HG02973 (cell line): ENCODE results near the gene SLC39A1.

Source experiments
- ATAC-seq: cut with Tn5 transposase; IDR thresholded peaks from one replicate; pipeline ENCODE4 v1.9.1; 2021; ENCODE audit warnings: moderate library complexity; ENCODE audit not compliant: unreplicated experiment

SLC39A1 gene

GRCh38 chr1:153977250-153978240 lies 14.2 kb upstream of the SLC39A1 start, which contains the start of gene JTB:
TSS of gene JTB (minus strand) at chr1:153977674. CDS start at chr1:153977252, 422 bp downstream.
- peak; percentile 62 for ATAC-seq

GRCh38 chr1:153976819-153977249 lies 13.5 kb upstream of the SLC39A1 start:
- no peak for ATAC-seq

DNA sequence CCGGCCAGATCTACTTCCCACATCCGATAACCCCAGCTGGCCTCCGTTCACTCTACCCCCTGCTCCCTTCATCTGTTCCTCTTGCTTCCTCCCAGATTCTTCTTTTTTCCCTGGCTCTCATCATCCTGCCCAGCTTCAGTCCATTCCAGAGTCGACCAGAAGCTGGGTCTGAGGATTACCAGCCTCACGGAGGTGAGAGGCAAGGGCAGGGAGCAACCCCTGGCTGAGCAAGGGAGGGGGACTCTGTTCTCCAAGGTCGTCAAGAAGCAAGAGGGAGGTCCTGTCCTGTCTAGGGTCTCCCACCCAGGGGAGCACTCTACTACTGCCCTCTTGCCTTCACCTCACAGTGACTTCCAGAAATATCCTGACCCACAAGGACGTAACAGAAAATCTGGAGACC lies 10.2 kb upstream of the SLC39A1 start:
- ATAC-seq = no peak

GRCh38 chr1:153973071-153973470 lies 9.7 kb upstream of the SLC39A1 start:
- no peak for ATAC-seq

- no peak for ATAC-seq
These were observed 7.0 kb upstream of the SLC39A1 start for GRCh38 chr1:153970346-153970745.

DNA sequence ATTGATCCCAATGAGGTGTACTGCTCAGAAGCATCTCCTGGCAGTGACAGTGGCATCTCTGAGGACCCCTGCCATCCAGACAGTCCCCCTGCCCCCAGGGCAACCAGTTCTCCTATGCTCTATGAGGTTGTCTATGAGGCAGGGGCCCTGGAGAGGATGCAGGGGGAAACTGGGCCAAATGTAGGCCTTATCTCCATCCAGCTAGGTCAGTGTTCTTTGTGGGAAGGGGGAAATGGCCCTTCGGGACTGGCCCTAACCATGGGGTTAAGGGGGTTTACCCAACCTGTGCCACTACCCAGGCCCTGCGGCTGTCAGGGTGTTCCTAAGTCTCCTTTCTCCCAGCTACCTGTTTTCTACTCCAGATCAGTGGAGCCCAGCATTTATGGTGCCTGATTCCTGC lies 5.6 kb upstream of the SLC39A1 start:
- ATAC-seq = no peak

- ATAC-seq = no peak
These were observed 5.1 kb upstream of the SLC39A1 start for GRCh38 chr1:153968408-153968807.

- no peak for ATAC-seq
These were observed 4.6 kb upstream of the SLC39A1 start for GRCh38 chr1:153968000-153968363.

DNA sequence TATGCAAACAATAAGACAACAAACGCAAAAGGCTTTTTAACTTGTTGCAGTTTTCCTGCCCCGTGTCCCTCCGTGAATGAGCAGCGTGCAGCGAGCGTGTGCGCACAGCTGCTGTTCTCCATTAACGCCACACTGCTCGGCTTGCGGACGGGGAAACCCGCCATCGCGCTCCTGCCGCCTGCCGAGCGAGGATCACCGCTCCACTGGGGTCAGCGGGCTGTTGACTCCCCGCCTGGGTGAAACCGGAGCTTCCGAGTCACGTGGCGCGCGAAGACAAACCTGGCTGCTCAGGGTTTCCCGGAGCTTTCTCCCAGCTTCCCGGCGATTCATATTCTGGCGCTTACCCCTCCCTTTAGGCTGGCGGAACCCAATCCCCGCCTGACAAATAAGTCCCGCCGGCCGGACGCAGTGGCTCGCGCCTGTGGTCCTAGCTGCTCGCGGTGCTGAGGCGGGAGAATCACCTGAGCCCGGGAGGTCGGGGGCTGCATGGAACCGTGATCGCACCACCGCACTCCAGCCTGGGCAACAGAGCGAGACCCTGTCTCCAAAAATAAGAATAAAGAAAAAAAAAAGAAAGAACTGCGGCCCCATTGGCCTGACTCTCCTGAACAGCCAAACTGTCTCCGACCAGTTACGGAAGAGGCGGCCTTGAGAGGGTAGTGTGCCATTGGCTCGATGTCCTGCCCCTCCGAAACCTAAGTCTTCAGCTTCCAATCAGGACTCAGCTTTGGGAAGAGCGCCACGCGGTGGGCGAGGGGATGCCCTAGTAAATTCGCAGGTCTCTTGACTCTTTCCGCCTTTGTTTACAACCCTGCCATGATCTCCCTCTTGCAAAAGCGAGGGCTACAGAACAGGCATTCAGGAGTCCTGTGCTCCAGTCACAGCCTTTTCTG lies 4.0 kb upstream of the SLC39A1 start, which contains the start of gene CREB3L4:
CREB3L4 (plus strand) TSS at position 796 of the 893 bp plus-strand sequence. CDS start 624 bp downstream, outside the sequence.
- peak; percentile 64 for ATAC-seq

DNA sequence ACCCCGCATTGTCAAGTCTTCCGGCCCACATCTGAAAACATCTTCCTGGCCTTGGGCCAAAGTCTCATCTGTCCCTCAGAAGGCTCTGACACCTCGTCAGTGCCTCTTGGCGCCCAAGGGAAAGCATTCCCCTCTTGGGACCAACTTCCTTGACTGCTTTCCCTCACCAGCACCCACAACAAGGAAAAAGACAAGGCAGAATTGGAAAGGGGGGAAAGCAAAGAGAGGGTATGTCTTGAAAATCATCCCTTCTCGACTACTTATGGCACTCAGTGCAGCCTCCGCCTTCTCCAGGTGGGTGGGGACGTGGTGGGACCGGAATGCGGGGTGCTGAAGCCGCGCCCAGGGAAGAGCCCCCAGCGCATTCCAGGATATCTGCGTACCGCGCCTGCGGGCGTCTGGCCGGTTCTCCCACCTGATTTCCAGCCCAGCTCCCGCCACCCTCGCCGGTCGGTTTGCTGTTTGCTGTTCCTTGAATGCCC lies 554 bp upstream of the SLC39A1 start:
- ATAC-seq = no peak

DNA sequence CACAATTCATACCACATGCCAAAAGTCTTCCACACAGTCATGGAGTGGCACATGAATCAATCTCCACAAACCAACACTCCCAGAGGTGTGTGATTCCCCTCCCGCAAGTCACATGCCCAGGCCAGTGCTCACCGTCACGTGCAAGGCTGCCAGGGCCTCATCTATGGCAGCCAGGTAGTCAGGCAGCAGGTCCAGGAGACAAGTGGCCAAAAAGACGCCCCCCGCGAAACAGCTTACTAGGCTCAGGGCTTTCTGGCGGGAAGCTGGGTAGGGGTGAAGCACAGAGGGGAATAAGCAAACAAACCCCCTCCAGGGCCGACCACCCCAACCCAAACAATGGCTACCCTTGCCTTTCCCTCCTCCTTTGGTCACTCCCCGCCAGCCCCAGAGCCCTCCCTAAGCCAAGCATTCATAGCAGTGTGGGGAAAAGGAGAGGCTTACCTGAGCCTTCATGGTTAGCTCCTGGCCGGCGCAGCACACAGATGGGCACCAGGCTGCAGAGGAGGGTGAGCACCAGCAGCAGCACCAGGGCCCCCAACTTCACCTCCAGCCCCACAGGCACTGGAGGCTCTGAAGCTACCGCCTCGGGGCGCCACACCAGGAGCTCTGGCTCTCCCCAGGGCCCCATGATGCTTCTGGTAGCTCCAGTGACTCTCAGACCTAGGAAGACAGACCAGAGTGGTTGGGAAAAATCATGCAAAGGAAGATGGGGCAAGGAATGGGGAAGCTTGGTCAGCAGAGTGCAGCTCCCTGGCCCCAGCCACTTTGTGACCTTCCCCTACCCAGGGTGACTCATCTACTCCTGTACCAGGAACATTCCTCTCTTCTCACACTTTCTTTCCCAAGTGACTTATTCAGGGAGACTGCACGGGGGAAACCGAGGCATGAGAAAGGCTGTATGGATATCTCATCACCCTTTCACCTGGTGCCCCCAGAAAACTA lies 978 bp downstream of the SLC39A1 start:
- no peak for ATAC-seq

DNA sequence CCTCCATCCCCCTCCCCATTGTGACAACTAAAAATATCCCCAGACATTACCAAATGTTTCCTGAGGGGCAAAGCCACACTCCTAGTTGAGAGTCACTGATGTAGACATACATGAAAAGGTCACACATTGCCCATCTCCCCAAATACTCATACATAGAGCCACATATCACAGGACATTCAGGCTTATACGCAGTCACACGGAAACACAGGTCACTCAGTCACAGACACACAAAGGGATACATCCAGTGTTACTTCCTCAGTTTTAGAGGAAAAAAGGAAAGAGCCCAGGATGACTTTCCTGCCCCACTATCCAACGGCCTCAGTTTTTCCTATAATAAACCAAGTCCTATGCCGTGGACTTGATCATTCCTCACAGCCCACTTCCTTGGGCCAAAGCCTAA lies 1.9 kb downstream of the SLC39A1 start:
- no peak for ATAC-seq

DNA sequence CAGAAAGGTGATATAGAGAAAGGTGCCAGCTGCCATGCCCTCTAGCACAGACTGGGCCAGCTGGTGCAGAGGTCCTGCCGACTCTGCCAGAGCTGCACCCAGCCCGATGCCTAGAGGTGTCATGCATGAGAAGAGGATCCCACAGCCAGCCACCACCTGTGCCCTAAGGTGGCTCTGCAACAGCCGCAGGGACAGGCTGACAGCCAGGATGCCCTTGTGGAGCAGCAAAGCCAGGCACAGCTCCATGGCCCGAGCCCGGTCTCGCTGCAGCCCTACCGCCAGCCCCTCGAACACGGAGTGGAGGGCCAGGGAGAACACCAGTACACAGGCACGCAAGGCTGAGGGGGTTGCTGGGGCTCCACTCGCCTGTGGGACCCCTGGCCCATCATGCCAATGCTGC lies 3.1 kb downstream of the SLC39A1 start:
- ATAC-seq = no peak

GRCh38 chr1:153959454-153959853 lies 3.9 kb downstream of the SLC39A1 start:
- no peak for ATAC-seq

DNA sequence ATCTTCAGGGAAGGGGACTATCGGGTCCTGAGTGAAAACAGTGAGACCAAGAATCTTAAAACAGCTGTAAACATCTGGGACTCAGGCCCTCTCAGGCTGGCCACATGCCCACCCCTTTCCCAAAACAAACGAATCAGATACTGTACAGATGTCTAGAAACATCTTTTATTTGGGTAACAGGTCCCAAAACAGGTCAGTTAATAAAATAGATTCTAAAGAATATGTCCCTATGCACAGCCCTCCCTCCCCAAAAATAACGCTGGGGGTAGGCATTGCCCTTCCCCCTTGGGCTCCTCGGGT lies 4.4 kb downstream of the SLC39A1 start:
- ATAC-seq = no peak

GRCh38 chr1:153958111-153958960 lies 5.0 kb downstream of the SLC39A1 start, which contains the start of gene CRTC2:
TSS of gene CRTC2 (minus strand) at chr1:153958612. CDS start at chr1:153958497, 115 bp downstream.
- ATAC-seq = peak; percentile 67

- ATAC-seq = peak; percentile 10
These were observed 5.6 kb downstream of the SLC39A1 start for GRCh38 chr1:153957744-153958110.

DNA sequence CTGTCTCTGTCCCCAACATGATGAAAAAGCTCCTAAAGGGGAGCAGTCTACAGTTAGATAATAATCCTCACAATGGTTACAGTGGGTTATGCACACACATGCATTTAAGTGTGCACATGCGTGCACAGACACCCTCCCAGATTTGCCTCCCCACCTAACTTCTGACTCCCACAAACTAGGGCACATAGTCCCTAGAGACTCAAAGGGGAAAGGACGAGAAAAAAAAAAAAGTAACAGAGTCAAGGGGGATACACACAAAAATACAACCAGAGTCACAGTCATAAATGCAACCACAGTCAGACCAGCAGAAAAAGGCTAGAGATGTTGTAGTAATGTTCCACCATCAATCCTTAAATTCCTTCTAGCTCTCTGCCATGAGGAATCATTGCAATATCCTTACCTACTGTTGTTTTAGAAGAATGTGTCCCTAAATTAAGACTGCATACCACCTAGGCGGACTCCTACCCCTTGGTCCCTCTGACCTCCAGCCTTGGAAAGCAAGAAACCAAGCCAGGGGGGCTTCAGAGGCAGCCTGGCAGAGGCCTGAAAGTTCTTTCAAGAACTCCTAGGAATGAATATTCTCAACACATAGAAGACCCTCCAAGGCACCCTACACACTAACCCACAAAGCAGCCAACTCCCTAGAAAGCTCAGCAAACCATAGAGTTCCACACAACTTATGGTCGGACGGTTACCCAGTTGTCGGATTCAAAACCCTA lies 6.2 kb downstream of the SLC39A1 start:
- no peak for ATAC-seq

DNA sequence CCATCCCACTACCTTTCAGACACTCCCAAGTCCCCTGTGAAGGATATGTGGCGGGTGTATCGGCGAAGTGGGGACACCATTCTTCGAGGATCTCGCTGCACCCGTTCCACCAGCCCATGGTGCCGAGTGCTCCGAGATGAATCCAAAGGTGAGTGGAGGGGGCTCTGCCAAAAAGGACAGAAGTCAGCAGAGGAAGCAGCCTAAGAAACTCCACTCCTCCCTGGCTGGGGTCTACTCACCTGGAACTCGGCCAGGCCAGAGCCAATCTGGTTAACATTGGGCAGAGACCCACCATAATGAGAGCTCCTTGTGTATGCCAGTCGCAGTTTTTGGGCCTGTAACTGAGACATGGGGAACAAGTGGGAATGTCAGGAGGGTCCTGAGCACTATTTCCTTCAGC lies 8.5 kb downstream of the SLC39A1 start:
- no peak for ATAC-seq
